Measurements from ENCODE around the gene PLA2G4F.

The PLA2G4F gene

DNA sequence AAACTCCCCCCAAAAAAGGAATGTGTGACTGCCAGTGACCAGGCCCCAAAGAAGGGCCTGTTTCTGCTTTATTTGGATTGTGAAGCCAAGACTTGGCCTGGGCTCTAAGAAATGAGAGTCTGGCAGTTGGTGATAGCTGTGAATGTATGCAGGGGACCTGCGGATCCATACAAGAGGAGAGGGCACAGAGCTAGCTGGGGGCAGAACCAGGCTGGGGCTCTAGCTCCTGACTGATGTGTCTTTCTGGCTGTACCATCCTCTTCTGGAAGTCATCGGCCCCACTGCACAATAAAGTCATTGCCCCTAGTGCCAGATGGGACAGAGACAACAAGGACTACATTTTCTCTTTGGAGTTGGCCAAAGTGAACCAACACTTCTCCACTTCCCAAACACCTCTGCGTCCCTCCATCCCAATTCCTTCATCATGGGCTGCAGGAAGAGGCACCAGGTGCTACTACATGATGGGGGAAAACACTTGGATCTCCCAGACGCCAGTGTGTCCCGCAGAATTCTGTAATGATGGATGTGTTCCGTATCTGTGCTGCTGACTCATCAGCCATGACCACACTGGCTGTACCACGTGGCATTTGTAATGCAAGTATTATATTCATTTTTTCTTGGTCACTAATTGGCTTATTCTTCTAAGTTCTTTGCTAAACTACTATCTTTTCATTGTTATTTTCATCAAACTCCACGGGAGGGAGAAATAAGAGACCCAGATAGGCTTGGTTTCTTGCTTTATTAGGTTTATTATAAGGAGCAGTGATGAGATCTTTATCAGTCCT is 1.7 kb upstream of the PLA2G4F start:
- TF ChIP-seq, protein P1, sequence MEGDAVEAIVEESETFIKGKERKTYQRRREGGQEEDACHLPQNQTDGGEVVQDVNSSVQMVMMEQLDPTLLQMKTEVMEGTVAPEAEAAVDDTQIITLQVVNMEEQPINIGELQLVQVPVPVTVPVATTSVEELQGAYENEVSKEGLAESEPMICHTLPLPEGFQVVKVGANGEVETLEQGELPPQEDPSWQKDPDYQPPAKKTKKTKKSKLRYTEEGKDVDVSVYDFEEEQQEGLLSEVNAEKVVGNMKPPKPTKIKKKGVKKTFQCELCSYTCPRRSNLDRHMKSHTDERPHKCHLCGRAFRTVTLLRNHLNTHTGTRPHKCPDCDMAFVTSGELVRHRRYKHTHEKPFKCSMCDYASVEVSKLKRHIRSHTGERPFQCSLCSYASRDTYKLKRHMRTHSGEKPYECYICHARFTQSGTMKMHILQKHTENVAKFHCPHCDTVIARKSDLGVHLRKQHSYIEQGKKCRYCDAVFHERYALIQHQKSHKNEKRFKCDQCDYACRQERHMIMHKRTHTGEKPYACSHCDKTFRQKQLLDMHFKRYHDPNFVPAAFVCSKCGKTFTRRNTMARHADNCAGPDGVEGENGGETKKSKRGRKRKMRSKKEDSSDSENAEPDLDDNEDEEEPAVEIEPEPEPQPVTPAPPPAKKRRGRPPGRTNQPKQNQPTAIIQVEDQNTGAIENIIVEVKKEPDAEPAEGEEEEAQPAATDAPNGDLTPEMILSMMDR (IDR thresholded peaks at IDR 0.05; ENCODE audit: low read length, missing control alignments), result no peak
- peak; percentile 60 for DNase-seq (ENCODE audit: low read depth)
- H3K4me3 ChIP-seq (replicated peaks; ENCODE audit: low read depth, low read length), result no peak overlapping the region

DNA sequence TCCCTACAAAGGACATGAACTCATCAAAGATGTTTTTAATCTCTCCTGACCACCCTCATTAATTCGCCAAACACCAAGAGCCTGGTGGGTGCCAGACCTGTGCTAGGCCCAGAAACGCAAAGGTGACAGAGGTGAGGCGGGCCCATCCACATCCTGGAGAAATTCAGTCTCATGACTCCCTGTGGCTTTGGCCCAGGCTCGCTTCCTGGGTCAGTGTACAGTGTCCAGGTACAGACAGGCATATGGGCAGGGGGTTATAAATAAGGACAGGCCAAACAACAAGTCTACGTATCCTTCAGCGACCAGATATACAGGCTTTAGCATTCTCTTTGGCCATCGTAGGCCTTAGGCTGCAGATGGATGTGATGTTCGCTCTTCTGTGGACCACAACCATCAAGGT is 945 bp upstream of the PLA2G4F start:
- TF ChIP-seq, protein P1 (IDR thresholded peaks at IDR 0.05; ENCODE audit: low read length, missing control alignments), result no peak
- no peak for DNase-seq (ENCODE audit: low read depth)
- H3K4me3 ChIP-seq (replicated peaks; ENCODE audit: low read depth, low read length), result no peak overlapping the region

DNA sequence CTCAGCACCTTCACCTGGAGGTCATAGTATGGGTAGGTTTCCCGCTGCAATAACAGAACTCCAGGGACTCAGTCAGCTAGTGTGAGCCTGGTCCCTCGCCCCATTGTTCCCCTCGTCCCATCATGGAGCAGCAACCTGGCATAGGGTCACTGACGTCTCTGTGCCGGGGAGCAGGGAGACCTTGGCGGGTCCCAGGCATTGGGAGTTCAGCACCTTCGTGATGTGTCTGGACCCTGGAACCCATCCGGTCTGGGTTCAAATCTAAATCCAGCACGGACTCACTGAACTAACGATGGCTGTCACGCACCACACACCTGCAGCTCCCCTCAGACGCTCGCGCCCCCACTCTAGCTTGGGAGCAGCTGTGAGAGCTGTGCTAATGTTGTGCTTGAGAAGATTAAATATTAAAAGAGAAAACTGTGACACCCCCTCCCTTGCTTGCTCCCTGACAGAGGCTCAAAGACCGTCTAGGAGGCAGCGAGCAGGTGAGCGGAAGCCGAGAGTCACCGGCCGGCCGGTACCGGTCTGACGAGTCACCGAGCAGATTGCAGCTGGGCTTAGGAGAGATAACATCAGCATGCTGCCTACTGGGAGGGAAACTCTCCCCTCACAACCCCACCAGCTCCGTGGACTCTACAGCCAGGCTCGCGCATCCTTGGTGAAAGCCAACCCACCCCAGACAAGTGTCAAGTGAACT is 742 bp downstream of the PLA2G4F start:
- no peak overlapping the region for H3K4me3 ChIP-seq (replicated peaks; ENCODE audit: low read depth, low read length)
- TF ChIP-seq, protein P1 (IDR thresholded peaks at IDR 0.05; ENCODE audit: low read length, missing control alignments), result no peak
- no peak for DNase-seq (ENCODE audit: low read depth)

DNA sequence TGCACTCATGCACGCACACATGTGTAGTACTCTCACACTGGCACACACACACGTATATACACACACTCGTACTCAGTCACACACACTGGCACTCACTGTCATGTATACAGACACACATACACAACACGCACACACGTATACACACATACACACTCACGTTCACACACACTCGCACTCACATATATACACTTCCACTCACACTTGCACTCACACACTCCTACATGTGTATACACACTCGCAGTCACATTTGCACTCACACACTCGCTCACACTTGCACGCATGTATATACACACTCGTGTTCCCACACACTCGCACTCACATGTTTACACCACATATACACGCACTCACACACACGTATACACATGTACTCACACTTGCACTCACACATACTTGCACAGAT is 1.5 kb downstream of the PLA2G4F start:
- TF ChIP-seq, protein P1 (IDR thresholded peaks at IDR 0.05; ENCODE audit: low read length, missing control alignments), result no peak
- DNase-seq (ENCODE audit: low read depth), result no peak
- H3K4me3 ChIP-seq (replicated peaks; ENCODE audit: low read depth, low read length), result no peak overlapping the region

DNA sequence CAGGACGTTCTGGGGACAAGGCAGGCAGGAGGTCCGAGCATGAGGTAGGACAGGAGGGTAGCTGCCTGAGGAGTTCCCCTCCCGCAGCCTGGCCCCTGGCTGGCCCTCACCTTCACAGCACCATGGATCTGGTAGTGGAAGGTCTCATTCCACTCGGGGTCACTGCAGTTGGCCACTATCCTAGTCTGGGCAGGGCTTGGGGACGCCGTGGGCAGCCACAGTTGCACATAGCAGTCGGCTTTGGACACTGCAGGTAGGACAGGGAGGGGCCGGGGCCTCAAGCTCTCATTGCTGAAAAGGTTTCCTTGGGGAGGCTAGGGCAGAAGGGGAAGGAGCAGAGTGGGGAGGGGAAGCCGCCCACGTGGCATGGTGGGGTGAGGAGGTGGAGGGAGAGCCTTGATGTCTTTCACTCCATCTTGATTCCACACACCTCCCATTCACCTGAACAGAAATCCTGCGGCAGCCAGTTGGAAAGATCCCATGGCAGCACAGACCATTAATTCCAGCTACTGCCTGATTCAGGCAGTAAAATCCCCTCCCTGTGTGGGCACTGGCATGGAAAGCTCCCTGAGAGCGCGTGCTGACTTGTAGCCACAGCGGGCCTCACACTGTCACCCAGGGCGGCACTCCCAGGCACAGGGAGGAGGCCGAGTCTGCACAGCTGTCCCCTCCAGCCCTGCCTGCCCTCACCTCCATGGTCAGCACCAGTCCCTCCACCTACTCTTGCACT is 2.1 kb downstream of the PLA2G4F start:
- no peak for DNase-seq (ENCODE audit: low read depth)
- no peak overlapping the region for H3K4me3 ChIP-seq (replicated peaks; ENCODE audit: low read depth, low read length)
- TF ChIP-seq, protein P1 (IDR thresholded peaks at IDR 0.05; ENCODE audit: low read length, missing control alignments), result no peak

DNA sequence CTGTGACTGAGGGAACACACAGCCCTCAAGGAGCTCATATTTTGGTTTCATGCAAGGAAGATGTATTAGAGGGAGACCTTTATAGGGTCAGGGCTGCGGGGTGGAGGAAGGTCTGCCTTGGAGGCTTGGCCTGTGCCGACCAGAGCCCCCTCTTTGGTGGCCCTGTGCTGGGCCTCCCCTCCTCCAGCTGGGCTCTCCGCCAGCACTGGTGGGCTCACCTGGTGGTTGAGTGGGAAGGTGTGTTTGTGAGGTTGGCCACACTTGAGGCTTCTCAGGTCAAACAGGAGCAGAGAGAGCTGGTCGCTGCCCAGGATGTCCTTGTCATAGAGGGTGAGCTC is 2.6 kb downstream of the PLA2G4F start:
- TF ChIP-seq, protein P1 (IDR thresholded peaks at IDR 0.05; ENCODE audit: low read length, missing control alignments), result no peak
- DNase-seq (ENCODE audit: low read depth), result no peak
- H3K4me3 ChIP-seq (replicated peaks; ENCODE audit: low read depth, low read length), result no peak overlapping the region
